GM18508 (cell line): ENCODE measurements around the gene LMF1.
A peak's percentile ranks its signal among the peaks of the same experiment; 100 is the strongest.
"Not testable (repeated sequence)": the region's sequence is repeated elsewhere in the genome, so short reads cannot be mapped to it uniquely, and the experiment has no call there.

Experiments used
- ATAC-seq: cut with Tn5 transposase; IDR thresholded peaks from one replicate; pipeline ENCODE4 v1.9.1; 2021; ENCODE audit warnings: moderate number of reproducible peaks; ENCODE audit not compliant: insufficient read depth, unreplicated experiment

Gene LMF1

DNA sequence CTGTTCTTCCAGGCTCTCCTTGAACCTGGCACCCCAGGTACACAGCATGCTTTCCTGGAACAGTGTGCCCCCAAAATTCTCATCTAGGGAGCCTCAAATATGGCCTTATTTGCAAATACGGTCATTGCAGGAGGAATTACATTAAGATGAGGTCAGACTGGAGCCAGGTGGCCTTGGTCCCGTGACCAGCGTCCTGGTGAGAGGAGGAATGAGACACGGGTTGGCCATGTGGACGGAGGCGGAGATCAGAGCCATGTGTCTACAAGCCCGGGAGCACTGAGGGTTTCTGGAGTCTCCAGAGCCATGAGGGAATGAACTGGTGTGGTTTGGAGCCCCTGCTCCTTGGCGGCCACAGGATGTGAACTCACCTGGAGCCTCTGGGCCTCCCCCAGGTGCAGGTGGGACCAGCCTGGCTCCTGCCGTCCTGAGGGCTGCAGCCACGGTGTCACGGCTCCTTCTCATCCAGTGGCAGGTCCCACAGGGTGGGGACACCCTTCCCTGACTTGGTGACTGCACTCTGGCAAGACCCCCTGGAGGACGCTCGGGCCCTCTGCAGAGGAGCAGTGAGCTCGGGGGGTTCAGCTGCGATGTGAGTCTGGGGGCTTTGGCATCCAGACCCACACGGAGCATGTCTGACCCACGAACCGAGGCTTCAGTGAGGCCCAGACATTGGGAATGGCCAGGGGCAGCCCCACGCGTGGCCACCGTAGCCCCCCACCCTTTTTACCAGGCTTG, 148.4 kb downstream of the LMF1 start:
- no peak for ATAC-seq

- no peak for ATAC-seq
These were observed 149.0 kb downstream of the LMF1 start for GRCh38 chr16:821751-822150.

- ATAC-seq: no peak
These were observed 150.0 kb downstream of the LMF1 start for GRCh38 chr16:820748-821147.

DNA sequence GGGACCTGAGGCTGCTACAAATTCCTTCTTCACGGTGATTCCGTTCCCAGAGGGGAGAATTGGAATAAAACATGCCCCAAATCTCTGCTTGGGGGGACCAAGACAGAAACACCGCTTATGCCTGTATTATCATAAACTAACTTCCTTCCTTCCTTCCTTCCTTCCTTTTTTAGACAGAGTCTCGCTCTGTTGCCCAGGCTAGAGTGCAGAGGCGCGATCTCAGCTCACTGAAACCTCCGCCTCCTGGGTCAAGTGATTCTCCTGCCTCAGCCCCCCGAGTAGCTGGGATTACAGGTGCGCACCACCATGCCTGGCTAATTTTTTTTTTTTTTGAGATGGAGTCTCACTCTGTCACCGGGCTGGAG, 150.8 kb downstream of the LMF1 start:
- ATAC-seq: not testable (repeated sequence)

- ATAC-seq: no peak
These were observed 151.3 kb downstream of the LMF1 start for GRCh38 chr16:819336-820043.

DNA sequence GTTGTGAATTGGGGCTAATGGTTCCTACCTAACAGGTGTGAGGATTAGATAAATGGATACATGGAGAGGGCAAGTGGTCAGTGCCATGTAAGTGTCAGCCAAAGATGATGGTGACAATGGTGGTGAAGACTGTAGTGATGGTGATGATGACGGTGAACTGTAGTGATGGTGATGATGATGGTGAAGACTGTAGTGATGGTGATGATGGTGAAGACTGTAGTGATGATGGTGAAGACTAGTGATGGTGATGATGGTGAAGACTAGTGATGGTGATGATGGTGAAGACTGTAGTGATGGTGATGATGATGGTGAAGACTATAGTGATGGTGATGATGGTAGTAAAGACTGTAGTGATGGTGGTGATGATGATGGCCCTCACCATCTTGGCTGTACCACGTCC, 152.2 kb downstream of the LMF1 start:
- ATAC-seq: no peak

- no peak for ATAC-seq
These were observed 152.7 kb downstream of the LMF1 start for GRCh38 chr16:818132-818531.

- no peak for ATAC-seq
These were observed 153.5 kb downstream of the LMF1 start for GRCh38 chr16:817001-817906.

GRCh38 chr16:815861-816260, 154.9 kb downstream of the LMF1 start:
- no peak for ATAC-seq

DNA sequence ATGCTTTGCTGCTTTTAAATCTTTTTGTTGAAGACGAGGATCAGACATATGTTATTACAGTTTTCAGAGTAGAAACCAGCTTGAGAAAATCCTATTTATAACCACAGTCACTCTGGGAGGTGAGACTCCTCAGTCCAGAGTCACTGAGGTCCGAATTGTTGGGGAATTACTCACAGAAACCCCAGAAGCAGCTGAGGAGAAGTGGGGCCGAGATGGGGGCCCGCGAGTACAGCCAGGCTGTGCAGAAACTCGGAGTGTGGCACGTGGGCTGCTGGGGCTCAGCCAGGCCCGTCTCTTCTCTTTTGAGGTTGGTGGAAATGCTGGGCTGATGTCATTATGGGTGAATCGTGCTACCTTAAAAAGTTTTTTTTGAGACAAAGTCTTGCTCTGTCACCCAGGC, 155.8 kb downstream of the LMF1 start:
- ATAC-seq: no peak

GRCh38 chr16:813916-814412, 156.8 kb downstream of the LMF1 start:
- no peak for ATAC-seq

DNA sequence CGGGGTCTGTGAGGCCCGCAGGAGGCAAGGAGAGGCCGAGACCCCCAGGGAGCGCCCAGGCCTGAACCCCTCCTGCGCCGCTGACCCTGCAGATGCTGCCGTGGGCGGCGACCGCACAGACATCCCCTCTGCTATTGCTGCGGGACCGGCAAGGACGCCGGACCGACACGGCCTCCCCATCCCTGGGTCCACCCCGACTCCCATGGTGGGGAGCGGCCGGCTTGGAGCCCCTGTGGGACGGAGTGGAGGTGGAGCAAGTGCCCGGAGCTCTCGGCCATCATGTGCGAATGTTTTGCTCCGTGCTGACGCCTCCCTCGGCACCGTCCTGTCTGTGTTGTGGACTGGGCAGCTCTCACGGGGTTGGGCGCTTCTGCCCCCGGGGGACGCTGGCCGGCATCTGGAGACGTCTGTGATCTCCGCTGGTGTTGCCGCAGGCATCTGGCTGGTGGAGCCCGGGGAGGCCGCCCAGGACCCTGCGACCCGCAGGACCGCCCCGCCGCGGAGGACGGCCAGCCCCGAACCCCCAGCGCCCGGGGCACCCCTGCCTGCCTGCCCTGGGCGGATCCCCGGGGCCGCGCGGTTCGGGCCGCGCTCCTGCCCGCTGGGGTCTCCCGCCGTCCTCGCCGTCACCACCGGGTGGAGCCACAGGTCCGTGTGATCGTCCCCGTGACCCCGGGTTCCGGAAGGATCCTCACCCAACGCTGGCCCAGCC, 157.4 kb downstream of the LMF1 start:
- no peak for ATAC-seq

DNA sequence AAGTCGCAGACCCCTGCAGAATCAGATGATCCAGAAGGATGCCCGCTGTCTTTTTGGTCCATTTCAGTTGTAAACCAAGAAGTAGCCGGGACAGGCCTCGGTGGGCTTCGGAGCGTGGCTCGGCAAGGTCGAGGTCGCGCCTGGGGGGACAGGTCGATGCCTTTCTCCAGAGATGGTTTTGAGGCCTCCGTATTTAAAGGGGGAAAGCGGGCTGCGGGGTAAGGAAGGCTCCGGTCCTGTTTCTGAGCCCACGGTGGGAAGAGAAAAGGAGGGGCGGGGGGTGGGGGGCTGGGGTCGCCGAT, 162.7 kb downstream of the LMF1 start:
- no peak for ATAC-seq

DNA sequence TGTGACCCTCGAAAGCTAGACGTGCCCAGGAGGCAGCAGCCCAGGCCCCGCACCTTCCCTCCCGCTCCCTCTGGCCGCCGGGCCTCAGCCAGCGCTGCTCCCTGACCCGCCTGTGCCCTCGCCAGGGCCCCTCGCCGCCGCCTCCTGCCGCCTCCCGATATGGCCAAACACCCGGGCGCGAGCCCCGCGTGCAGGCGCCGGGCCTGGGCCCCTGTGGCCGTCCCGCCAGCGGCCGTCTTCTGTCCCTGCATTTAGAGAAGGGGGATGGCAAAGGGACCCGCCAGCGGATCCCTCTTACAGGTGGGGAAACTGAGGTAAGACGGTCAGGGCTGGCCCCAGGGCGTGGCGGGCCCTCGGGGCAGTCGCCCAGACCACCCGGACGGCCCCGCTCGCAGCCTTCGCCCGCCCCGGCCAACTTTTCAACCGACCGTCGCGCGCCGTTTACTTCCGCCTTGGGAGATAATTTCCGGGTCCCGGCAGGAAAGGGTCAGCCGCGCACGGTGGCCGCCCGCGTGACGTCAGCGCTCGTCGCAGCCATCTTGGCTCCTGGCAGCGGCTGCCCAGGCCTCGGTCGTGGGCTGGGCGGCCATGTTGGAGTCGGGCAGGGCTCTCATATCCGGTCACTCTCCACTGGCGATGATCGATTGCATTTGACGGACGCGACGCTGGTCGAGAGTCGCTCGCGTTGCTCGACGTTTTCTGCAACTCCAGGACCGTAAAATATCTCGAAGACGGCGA, 163.3 kb downstream of the LMF1 start:
- peak; percentile 41 for ATAC-seq

GRCh38 chr16:805474-805873, 165.3 kb downstream of the LMF1 start:
- no peak for ATAC-seq

GRCh38 chr16:804193-805048, 166.4 kb downstream of the LMF1 start:
- no peak for ATAC-seq

DNA sequence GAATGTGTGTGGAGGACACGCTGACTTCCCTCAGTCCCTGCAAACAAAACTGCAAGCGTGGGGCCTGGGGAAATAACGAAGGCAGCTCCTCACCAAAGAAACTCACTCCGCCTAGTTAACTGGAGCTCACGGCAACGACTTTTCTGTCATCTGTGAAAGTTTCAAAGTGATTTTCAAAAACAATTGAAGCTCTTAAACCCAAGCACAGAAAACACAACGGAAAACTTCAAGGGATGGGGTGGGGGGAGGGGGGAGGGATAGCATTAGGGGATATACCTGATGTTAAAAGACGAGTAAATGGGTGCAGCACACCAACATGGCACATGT, 167.1 kb downstream of the LMF1 start:
- ATAC-seq: no peak
